ENCODE data around the gene ADD2.

Gene ADD2

DNA sequence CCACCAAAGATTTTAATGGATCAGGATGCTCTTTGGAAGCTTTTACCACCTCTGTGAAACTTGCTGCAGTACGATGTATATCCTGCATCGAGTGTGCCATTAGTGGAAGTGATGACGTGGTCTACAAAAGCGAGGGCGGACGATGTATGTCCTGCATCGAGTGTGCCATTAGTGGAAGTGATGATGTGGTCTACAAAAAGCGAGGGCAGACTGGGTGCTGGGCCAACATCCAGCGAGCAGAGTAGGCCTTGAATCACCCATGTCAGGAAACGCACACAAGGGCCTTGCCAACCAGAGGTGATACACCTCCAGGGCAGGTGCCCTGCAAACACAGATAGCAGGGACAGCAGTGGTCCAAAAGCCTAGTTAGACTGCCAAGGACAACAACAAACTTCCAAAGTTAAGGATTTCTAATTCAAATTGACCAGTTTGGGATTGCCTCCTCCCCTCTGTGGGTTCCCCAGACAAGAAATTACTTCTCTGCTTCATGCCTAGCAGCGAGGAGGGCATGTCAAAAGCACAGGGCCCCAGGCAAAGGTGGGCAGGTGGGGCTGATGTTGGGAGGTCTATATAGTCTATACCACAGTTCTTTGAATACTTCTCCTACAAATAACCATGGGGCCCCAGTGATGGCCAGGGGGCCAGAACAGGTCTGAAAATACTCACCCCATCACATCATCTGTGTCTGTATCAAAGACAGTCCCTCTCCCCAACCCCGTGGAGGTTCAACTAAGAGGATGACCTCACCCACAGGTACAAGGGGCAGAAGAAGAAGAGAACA lies 70.2 kb downstream of the ADD2 start:
- no peak for DNase-seq

DNA sequence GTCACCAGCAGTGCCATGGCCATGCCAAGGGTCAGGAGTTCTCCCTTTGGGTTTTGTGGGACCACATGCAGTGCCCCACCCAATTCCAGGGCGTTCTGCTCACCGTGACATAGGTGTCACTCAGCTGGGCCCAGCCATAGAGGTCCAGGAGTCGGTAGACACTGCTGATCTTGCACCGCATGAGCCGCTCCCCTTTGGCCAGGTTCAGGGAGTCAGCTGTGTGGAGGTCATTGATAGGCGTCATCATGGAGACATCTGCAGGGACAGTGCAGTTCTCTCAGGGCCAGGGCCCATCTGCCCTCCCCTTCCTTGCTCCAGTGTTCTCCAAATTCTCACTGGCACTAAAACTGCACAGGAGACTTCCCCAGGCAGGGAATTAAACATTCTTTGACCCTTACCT lies 71.9 kb downstream of the ADD2 start:
- no peak for DNase-seq

DNA sequence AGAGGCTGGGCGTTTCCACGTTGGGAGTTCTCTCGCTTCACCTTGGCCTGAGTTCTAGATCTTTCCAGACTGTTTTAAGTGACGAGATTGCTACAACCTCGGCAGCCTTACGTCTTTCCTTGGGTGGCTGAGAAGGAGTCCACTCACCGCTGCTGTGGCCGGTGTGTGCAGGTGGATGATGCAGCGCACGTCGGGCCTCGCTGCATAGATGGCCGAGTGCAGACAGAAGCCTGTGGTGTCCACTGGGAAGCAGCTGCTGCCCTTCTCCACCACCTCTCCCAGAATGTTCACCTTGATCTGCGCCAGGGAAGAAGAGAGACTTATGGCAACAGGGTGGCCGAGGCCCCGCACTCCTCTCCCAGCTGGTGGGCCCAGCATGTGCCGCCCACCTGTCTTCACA lies 75.7 kb downstream of the ADD2 start:
- DNase-seq = no peak

DNA sequence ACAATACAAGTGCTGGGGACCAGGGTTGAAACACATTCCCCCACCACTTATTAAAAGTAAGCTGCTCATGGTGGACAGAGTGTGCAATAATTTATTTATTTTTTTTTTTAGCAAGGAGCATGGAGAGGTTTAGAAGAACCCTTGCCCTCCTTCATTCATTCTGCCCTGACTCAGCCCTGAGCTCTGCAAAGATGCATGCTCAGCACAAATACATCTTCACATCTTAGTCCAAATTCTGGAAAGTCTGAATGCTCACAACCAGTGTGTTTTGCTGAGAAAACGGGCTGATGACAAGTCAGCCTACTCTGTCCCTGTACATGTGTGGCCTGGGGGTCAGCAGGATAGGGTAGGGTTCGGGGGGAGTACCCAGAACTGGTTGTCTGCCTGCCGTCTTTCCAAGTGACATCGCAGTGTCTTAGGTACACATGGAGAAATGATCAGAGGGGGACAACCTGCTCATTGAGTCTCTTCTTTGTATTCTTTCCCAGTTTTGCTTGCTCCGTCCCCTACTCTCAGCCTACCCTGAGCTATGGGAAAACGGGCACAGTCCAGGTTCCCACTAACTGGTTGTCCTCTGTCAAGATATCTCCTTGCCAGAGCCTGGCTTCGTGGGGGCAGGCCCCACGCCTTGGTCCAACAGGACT lies 76.4 kb downstream of the ADD2 start:
- DNase-seq = no peak

DNA sequence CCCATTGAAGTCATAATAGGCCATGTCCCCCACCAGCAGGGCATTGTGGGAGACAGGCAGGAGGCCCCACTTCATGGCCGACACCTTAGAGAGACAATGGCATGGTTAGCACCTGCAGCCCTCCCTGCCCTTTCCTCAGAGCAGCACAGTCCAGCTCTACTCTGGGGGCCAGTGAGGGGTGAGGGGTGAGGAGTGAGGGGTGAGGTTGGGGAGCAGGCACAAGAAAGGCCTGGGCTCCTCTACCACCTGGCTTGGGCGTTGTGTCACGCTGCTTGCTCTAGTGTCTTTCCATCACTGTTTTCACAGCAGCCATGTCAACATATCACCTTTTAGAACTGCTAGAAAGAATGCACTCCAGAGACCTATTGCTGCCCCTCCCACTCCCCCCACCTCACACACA lies 77.2 kb downstream of the ADD2 start:
- DNase-seq = no peak

DNA sequence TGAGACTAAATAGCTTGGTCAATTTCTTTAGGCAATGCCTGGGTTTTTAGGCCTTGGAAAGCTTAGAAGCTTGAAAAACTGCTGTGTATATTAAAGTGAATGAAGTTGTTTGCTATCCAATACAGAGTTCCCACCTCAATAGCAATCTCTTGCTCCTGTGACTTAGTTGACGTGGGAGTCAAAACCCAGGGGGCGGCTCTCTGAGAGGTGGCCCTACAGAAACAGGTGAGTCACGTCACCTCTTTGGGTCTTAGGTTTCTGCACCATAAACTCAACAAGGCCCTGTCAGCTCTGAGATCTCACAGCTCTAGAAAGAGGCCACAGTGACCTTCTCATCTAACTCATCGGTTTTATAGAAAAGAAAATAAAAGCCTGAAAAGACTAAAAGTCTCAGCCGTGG lies 79.6 kb downstream of the ADD2 start:
- no peak for DNase-seq

DNA sequence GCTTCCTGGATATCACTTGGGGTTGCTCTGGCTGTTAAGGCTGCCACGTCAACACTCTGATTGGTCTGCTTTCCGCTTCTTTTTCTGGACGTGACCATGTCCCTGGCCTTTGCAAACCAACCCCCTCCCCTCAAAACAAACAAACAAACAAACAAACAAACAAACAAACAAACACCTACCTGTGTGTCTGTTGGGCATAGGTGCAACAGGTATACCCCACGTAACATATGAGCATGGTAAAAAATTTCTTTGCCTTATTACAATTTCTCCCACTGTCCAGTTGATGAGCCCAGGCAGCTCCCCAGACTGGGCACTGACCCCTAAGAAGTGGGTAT lies 80.6 kb downstream of the ADD2 start:
- DNase-seq = no peak

DNA sequence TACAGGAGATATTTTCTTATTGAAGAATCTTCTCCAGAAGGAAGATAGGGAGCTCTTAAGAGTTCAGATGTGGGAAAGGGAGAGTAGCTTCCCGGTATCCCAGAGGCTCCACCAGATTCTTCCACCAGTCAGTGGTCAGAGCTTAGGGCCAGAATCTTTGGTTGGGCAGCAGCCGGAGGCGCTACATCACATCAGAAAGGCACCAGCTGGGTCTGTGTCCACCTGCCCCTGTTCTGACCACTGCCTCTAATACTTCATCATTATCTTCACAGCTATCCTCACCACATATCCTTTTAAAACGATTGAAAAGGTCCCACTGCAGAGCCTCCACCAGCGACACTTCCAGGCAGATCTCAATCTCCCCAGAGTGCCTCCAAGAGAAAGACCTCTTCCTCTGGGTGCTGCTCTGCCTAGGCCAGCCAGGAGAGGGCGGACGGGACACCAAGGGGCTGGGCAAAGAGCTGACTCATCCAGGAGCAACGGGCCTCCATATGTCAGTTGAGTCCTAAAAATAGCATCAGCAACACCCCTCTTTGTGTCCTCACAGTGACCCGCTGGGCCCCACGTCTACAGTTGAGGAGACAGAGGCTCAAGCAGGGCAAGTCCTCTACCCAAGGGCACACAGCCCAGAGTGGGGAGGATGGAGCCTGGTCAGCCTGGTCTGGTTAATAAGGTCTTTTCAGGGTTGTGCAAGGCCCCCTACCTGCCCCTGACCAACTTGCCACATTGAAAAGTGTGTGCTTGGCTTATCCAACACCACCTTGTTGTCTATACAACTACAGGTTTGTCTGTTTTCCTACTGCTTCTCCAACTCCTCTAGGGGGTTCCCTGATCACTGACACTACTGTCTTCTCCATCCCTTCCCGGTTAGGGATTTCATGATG lies 81.2 kb downstream of the ADD2 start:
- no peak for DNase-seq

DNA sequence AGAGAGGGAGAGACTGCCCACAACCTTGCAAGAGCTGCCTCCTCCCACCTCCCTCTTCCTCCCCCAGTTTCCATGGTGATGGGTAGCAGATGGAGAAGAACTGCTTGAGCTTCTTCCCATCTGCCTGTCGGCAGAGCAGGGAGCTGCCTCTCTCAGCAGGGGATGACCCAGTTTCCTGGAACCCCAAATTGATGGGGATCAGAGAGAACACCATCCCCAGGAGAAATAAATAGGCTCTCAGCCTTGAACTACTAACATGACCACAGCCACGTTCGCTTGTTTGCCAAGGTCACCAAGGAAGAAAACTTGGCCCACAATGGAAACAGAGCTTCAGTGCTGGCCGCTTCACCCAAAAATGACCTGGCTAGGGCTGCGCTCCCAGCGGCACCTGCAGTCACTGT lies 82.2 kb downstream of the ADD2 start:
- DNase-seq = no peak

DNA sequence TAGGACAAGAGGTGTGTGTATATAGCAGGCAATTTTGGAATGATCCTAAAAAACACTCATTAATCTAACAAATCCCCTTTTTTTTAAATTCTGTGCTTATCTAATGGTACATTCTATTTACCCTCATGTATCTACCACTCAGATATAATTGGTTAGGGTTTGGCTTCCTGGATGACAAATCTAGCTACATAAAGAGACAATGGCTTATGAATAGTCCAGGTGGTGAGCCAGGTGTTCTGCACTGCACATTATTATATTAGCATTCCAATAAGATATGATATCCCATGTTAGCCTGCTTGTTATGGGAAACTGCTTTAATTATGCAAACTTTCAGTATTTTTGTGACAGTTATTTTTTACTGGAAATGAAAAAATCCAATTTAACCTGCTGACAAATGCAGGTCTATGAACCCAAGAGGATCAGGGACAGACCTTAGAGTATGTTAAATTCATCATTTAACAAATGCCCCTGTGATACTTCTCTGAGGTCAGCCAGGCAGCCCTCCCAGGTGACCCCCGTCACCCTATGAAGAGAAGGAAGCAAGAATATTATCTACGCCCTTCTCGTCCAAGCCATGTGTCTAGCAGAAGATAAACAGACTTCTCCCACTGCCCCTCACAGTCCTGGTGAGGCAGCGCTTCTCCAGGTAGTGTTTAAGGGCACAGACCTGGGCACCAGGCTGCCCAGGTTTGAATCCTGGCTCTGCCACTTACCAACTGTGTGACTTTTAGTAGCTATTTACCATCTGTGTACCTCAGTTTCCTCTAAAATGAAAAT lies 83.0 kb downstream of the ADD2 start:
- no peak for DNase-seq

DNA sequence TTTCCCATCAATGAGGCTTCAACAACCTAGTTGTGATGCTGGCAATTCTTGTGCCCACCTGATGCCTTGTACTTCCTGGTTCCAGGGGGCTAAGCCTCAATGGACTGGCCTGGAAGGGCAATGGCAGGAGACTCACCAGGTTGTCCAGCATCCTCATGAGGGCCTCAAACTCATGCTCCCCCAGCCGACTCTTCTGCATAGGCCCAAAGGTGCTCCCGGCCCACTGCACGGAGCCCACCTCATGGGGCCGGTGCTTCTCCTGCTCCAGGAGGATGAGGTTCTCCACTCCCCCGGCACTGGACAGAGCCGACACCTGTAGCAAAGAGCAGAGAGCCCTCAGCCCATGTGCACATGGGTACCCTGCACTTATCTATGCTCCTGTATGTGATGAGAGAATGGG lies 84.5 kb downstream of the ADD2 start:
- no peak for DNase-seq

DNA sequence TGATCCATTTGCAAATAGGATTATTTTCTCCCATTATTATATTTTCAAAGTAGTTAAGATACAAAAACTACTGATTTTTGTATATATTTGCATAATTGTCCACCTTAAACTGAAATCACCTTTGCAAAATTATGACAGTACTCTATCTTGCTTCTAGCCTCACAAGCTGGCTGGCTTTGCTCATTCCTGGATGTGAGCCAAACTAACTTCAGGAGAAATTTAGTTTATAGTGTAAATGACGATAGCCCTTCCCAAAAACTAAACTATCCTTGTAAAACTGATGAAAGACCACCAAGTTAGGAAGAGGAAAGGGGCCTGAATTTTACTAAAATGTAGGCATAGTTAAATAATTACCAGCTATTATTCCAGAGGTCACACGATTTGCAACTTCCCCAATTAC lies 87.3 kb downstream of the ADD2 start:
- DNase-seq = no peak

DNA sequence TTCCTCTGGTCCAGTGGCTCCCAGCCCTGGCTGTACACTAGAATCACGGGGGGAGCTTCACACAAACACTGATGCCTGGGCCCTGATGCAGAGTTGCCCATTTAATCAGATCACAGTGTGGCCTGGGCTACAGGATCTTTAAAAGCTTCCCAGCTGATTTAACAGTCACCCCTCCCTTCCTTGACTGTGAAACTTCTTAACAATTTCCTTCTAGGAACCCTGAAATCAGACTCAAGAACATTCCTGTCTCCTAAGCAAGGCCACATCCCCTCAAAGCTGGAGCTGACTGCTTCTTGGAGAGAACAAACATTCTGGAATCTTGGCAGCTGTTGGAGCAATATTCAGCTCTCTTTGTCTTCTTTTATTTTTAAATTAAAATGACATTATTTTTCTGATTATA lies 88.7 kb downstream of the ADD2 start:
- no peak for DNase-seq

DNA sequence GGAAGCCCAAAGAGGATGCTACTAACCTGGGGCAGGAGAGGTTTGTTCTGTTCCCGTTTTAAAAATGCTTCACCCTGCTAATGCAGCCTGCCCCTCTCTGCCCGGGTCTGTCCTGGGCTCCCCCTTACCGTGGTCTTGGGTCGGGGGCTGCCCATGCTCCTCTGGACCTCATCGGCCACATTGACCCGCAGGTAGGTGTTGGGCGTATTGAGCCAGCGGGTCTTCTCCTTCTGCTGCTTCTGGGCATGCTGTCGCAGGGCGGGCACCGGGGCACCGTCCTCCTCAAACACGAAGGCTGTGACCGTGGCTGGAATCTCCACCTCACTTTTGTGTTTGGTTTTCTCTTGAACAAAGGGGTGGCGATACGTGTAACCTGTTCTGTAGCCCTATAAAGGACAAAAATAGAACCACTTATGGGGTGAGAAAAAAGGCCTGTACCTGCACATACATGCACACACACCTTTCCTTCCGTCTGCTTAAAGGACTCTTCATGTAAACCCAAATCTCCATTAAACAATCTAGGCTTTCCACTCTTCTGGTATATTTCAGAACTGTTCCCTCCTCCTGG lies 89.3 kb downstream of the ADD2 start:
- no peak for DNase-seq

DNA sequence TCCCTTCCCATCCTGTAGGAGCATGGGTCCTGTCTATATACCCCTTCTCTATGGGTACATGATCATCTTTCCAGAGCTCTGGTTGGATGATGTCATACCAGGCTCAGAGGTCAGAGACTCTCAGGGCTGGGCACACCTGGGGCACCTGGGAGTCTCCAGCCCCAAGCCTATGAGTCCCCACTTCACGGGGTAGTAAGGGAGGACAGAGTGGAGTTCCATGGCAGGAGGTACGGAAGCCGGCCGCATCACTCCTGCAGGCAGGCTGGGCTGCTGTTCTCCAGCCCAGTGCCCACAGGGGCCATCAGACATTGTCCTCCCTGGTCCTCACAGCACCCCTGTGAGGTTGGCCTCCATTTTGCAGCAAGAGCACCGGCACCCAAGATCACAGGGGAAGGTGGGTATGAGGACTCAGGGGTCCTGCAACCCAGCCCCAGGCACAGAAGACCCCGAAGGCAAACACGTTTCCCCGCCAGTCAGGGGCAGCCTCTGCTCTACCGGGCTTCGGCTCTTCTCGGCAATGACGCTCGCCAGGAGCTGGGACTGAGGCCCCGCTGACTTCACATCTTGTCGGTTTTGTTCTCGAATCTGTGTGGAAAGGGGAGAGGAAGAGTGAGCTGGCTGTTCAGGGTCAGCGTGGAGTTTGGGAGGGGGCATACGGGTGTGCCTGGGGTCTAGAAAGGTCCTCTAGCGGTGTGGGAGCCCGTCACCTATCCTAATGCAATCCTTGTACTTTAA lies 91.5 kb downstream of the ADD2 start:
- no peak for DNase-seq

DNA sequence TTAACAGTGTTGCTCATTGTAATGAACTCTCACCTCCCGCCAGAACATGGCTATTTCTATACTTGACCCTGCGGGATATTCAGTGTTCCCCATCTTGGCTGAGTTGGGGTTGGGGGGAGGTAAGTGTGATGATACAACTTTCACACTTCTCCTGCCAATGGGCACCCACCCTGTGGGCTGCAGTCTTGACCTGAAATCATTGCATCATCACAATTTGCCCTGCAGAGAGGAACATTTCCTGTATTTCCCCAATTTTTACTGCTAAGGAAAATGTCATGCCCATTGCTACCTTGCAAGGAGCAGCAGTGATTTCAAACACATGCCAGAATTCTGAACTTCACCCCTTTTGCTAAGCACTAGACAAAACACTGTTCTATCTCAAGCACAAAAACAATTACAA lies 92.1 kb downstream of the ADD2 start:
- no peak for DNase-seq

DNA sequence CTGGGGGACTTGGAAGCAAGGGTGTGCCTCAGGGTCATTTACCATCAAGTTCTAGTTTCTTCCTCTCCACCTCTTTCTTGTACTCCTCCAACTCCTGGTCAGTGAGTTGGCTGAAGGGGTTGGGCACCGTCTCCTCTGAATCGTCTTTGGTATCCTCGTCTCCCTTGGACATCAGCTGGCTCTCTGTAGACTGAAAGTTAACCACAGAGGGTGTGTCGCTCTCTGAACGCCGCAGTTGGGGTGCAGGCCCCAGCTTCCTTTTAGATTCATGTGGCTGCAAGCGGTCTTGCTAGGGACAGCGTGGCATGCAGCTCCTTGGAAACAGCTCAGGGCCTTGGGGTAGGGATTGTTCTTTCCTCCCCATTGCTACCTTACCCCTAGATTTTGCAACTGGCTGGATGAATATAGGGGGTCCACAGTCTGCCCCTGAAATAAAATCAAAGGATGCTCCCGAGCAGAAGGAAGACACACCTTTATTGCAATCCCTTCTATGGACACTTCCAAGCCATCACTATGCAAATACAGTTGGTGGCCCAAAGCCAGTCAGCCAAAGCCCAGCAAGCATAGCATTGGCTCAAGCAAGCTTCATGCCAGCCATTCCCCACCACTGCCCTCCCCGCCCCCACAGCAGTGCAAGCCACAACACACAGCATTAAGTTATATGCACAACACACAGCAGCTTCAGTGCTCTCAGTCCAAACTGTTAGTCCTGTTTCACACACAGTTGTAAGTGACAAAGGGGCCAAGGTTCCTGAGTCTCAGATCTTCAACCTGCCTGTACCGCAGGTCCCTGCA lies 93.2 kb downstream of the ADD2 start:
- DNase-seq = no peak

DNA sequence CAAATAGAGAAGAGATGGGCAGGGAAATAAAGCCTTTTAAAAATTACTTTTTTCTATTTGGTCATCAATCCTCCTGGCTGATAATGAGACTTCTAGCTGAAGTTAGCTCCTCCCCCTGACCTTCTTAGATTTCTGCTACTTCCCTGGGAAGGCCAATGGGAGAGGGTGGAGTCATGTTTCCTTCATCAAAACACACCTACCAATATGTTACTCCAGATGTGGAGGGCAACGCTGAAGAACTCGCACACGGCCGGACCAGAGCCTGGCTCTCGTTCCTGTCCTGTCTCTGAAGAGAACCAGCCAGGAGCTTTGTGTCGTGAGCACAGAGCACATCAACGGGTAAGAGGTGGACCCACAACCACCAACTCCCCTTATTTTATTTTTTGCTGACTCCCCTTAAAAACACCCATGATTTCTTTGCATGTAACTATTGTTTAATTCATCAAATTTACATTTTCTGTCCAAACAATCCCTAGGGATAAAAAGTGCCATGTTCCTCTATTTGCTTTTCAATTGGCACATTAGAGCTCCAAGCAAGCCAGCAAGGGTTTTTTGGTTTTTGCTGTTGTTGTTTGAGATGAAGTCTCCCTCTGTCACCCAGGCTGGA lies 94.9 kb downstream of the ADD2 start:
- no peak for DNase-seq

DNA sequence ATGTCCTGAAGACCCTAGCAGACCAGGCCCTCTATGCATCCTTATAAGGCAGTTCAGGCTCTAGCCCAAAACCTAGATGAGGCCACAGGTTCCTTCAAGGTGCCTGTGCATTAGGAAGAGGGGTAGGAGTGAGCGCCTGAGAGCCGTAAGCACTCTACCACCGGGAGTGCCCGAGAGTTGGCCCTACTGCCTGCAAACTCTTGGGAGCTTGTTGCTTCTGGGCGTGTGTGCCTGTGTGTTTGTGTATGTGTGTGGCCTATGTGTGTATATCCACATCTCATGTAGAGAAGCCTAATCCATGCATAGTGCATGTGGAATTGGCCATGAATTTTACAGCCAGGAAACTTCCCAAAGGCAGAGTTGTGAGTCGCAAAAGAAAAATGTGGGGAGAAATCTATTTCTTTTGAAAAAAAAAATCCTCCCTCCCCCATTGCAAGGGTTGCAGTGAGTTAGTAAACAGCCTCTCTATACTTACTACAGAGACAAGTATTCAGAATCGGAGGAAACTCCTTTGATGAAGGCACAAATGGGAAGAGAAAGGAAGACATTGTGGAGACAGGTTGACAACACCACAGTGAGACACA lies 96.8 kb downstream of the ADD2 start:
- DNase-seq = no peak

DNA sequence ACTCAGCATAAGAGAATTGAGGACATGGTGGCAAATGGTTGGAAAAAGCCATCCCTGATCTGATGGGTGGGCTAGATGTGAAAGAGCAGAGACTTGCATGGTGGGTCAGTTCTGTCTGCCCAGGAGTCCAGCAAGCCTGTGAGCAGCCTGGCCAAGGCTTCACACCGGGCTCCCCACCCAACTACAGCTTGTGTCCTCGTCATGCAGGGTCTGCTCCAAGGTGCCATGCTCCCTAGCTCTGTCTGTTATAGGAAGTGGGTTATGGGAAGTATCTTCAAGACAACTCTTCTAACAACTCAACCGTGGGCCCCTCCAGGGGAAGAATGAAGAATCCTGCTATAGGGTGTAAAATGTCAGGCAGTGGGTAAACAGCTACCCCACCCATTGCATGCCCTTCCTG lies 97.4 kb downstream of the ADD2 start:
- no peak for DNase-seq
